IgD-negative memory B cell (primary cell): ENCODE measurements around the gene ADH7. TPM values are rescaled to one million over a fixed set of nuclear protein-coding genes. Genes with fewer than 3 reads are reported as not detected.
"Not testable (repeated sequence)": the region's sequence is repeated elsewhere in the genome, so short reads cannot be mapped to it uniquely, and the experiment has no call there.

Experiments
- H3K27ac Mint-ChIP-seq, 3 donors: one replicate each; pipeline ENCODE4 v1.8.0; 2020 to 2022; ENCODE audit warnings: mild to moderate bottlenecking in 3 of 3, mixed read lengths in 3 of 3, moderate library complexity in 1 of 3
- H3K27me3 Mint-ChIP-seq: one replicate; pipeline ENCODE4 v1.8.0; 2021; ENCODE audit warnings: mixed read lengths
- H3K36me3 Mint-ChIP-seq: one replicate; pipeline ENCODE4 v1.8.0; 2020; ENCODE audit warnings: mild to moderate bottlenecking, mixed read lengths
- H3K4me1 Mint-ChIP-seq, 3 donors: one replicate each; pipeline ENCODE4 v1.8.0; 2020 to 2022; ENCODE audit warnings: mixed read lengths in 3 of 3, mild to moderate bottlenecking in 1 of 3
- H3K4me3 Mint-ChIP-seq, 4 donors: one replicate each; pipeline ENCODE4 v1.8.0; 2020 to 2022; ENCODE audit warnings: mild to moderate bottlenecking in 4 of 4, mixed read lengths in 4 of 4, moderate library complexity in 3 of 4
- H3K9me3 Mint-ChIP-seq, 3 donors: one replicate each; pipeline ENCODE4 v1.8.0; 2020 to 2021; ENCODE audit warnings: mixed read lengths in 3 of 3, mild to moderate bottlenecking in 1 of 3
- polyA plus RNA-seq: library from polyadenylated mRNA; unstranded; fragments of 300-500 nt; fragmentation: Illumina TruSeq; gene quantifications from one replicate; pipeline ENCODE4 v1.2.3, GENCODE V29; 2021

ADH7 gene
- polyA plus RNA-seq, 1 donor from 2014 or later: not detected

GRCh38 chr4:99447079-99447478, 11.9 kb upstream of the ADH7 start:
- Mint-ChIP-seq H3K27ac (no peak overlapping the region), H3K4me1 (peaks cover 0 to 4% (median 0%) of the 10 kb centered on the region in 3 donors), H3K4me3 (no peak overlapping the region), H3K36me3 (no peaks in the 10 kb centered on the region), H3K9me3 (peaks cover 3 to 12% (median 7%) of the 10 kb centered on the region in 3 donors), H3K27me3 (peaks cover 2% of the 10 kb centered on the region)

GRCh38 chr4:99438405-99438780, 3.3 kb upstream of the ADH7 start:
- Mint-ChIP-seq H3K27me3 (no peaks in the 10 kb centered on the region), H3K27ac (no peak overlapping the region), H3K36me3 (no peaks in the 10 kb centered on the region), H3K4me1 (no peaks in the 10 kb centered on the region), H3K9me3 (peaks cover 0 to 3% (median 0%) of the 10 kb centered on the region in 3 donors), H3K4me3 (no peak overlapping the region)

DNA sequence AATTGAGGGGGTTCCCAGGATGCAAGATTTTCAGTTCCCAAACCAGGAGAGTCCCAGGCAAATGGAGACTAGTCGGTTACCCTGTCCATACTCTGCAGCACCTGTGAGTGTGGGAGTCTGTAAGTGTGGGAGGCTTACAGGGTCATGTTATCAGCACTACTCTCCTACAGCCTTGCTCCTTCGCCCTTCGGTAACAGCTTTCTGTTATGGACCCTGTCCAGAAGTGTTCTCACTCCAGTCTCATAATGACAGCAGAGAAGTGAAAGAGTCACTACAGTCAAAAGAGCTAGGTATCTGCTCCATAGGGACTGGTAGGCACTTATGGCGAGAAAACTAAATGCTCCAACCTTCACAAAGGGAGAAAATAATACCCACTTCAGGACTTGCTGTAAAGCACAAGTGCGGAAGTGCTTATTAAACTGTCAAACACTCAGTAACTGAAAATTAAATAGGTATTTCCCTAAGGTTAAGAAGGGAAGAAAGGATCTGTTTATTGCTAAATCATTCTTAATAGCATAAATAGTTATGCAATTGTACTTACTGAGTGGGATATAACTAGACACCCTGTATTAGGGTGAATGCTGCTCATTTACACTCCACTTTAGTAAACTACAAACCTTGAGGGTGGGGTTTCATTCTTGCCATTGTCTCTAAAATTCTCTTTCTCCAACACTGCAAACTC, 2.7 kb upstream of the ADH7 start:
- Mint-ChIP-seq H3K9me3 (peaks cover 0 to 3% (median 0%) of the 10 kb centered on the region in 3 donors), H3K4me1 (no peaks in the 10 kb centered on the region), H3K27me3 (no peaks in the 10 kb centered on the region), H3K4me3 (no peak overlapping the region), H3K36me3 (no peaks in the 10 kb centered on the region), H3K27ac (no peak overlapping the region)

GRCh38 chr4:99436976-99437722, 2.0 kb upstream of the ADH7 start:
- Mint-ChIP-seq H3K27ac (no peak overlapping the region), H3K27me3 (no peaks in the 10 kb centered on the region), H3K4me1 (no peaks in the 10 kb centered on the region), H3K36me3 (no peaks in the 10 kb centered on the region), H3K9me3 (peaks cover 0 to 3% (median 0%) of the 10 kb centered on the region in 3 donors), H3K4me3 (no peak overlapping the region)

DNA sequence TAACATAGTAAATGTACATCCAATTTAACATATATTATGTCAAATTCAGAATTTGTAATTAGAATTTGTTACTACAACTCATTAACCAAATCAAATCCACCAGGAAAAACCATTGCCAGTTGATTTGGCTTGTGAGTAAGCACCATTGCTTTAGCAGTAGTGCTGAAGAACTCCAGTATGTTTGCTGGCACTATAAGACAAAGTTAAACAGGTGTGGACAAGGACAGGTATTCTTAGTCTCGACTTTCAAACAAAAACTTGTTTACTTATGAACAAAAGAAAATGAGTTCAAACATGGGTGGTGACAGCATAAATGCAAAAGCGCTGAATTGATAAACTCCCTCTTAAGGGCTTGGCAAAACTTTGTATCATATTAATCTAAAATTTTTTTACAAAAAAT, 1.3 kb upstream of the ADH7 start:
- H3K4me3 Mint-ChIP-seq: no peak overlapping the region
- H3K27me3 Mint-ChIP-seq: no peaks in the 10 kb centered on the region
- no peaks in the 10 kb centered on the region for H3K36me3 Mint-ChIP-seq
- H3K27ac Mint-ChIP-seq: no peak overlapping the region
- H3K9me3 Mint-ChIP-seq: peaks cover 0 to 2% (median 0%) of the 10 kb centered on the region in 3 donors
- H3K4me1 Mint-ChIP-seq: no peaks in the 10 kb centered on the region

DNA sequence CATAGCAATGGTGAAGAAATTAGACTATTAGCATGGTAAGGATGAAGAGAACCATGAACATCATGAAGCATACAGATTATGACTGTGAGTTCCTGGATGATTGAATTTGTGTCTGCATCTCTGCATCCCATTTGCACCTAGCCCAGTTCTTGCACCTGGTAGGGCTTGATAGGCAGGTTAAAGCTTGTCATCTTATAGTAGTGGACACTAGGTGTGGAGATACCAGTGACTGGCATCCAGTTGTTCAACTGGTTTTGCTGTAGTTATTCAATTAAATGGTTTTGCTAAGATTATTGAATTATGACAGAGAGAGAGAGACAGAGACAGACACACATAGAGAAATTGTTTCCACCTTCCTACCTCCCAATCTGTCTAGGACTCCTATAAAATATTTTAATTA, 5.0 kb downstream of the ADH7 start:
- no peaks in the 10 kb centered on the region for H3K36me3 Mint-ChIP-seq
- H3K27me3 Mint-ChIP-seq: no peaks in the 10 kb centered on the region
- H3K27ac Mint-ChIP-seq: no peak overlapping the region
- H3K4me1 Mint-ChIP-seq: no peaks in the 10 kb centered on the region
- peaks cover 0 to 4% (median 0%) of the 10 kb centered on the region in 3 donors for H3K9me3 Mint-ChIP-seq
- no peak overlapping the region for H3K4me3 Mint-ChIP-seq

- H3K4me1 Mint-ChIP-seq: no peaks in the 10 kb centered on the region
- H3K4me3 Mint-ChIP-seq: no peak overlapping the region
- no peaks in the 10 kb centered on the region for H3K36me3 Mint-ChIP-seq
- H3K27ac Mint-ChIP-seq: no peak overlapping the region
- peaks cover 6% of the 10 kb centered on the region for H3K27me3 Mint-ChIP-seq
- peaks cover 0 to 7% (median 5%) of the 10 kb centered on the region in 3 donors for H3K9me3 Mint-ChIP-seq
These were observed 18.0 kb downstream of the ADH7 start for GRCh38 chr4:99417125-99417524.

DNA sequence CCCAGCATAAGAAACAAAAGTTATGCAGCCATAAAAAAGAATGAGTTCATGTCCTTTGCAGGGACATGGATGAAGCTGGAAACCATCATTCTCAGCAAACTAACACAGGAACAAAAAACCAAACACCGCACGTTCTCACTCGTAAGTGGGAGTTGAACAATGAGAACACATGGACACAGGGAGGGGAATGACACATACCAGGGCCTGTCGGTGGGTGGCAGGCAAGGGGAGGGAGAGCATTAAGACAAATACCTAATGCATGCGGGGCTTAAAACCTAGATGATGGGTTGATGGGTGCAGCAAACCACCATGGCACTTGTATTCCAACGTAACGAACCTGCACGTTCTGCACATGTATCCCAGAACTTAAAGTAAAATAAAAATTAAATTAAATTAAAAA, 19.4 kb downstream of the ADH7 start:
- H3K27me3 Mint-ChIP-seq, H3K36me3 Mint-ChIP-seq, H3K9me3 Mint-ChIP-seq, H3K4me1 Mint-ChIP-seq, H3K27ac Mint-ChIP-seq, H3K4me3 Mint-ChIP-seq: not testable (repeated sequence)

- H3K36me3 Mint-ChIP-seq, H3K4me1 Mint-ChIP-seq, H3K27me3 Mint-ChIP-seq, H3K9me3 Mint-ChIP-seq, H3K4me3 Mint-ChIP-seq, H3K27ac Mint-ChIP-seq: not testable (repeated sequence)
These were observed 20.2 kb downstream of the ADH7 start for GRCh38 chr4:99414902-99415301.

GRCh38 chr4:99414401-99414800, 20.7 kb downstream of the ADH7 start:
- Mint-ChIP-seq H3K9me3 (no peaks in the 10 kb centered on the region), H3K4me3 (no peak overlapping the region), H3K27ac (no peak overlapping the region), H3K4me1 (no peaks in the 10 kb centered on the region), H3K36me3 (no peaks in the 10 kb centered on the region), H3K27me3 (peaks cover 1% of the 10 kb centered on the region)

DNA sequence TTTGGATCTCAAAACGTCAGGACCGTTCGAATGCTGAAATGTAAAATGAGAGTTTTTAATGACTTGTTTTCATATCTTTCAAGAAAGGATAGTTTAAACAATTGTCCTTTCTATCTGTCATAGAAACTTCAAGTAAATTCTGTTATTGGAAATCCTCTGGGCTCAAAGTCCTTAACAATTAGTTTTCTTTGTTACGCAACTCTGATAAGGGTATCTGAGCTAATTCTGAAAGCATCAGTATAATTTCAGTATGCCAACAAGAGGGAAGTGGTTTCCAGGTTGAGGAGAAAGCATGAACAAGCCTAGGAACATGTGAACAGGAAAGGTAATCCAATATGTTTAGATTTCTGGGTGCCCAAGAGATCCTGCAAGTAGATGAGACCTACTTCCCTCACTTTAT, 22.0 kb downstream of the ADH7 start:
- no peaks in the 10 kb centered on the region for H3K36me3 Mint-ChIP-seq
- H3K27ac Mint-ChIP-seq: no peak overlapping the region
- no peaks in the 10 kb centered on the region for H3K9me3 Mint-ChIP-seq
- H3K4me3 Mint-ChIP-seq: no peak overlapping the region
- H3K27me3 Mint-ChIP-seq: no peaks in the 10 kb centered on the region
- H3K4me1 Mint-ChIP-seq: no peaks in the 10 kb centered on the region

DNA sequence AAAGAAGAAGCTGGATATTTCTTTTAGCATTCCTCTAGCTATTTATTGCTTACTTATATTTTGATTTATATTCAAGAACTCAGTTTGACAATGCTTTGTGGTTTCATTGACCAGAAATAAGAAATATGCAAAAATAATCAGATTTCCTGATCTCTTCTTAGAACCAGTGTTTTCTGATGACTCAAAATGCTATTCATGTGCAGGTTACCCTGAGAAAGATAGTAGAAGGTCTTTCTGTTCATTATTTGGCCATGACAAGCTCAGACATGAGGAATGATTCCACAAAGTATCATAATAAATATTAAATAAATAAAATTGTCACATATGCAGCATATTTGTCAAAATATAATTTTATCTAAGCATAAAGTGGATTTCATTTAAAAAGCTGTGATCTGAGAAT, 24.1 kb downstream of the ADH7 start:
- Mint-ChIP-seq H3K36me3 (no peaks in the 10 kb centered on the region), H3K9me3 (no peaks in the 10 kb centered on the region), H3K27me3 (no peaks in the 10 kb centered on the region), H3K4me3 (no peak overlapping the region), H3K4me1 (no peaks in the 10 kb centered on the region), H3K27ac (no peak overlapping the region)

DNA sequence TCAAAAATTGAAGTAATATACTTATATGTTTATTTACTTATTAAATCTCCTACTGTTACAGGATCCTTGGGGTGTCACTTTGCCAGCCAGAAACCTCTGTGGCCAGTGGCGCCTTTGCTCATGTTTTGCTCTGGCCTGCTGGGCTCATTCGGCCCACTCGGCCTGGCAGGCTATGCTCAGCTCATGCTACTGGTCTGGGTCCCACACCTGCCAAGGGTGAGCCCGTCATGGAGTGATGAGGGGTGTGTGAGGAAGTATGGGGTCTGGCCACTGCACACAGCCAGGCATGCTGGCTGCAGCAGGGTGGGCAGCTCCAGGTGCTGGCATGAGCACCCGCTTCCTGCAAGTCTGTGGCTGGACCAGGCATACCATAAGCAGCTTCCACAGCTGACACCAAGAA, 25.1 kb downstream of the ADH7 start:
- peaks cover 0 to 4% (median 0%) of the 10 kb centered on the region in 3 donors for H3K4me1 Mint-ChIP-seq
- H3K27ac Mint-ChIP-seq: no peak overlapping the region
- no peaks in the 10 kb centered on the region for H3K9me3 Mint-ChIP-seq
- no peaks in the 10 kb centered on the region for H3K27me3 Mint-ChIP-seq
- no peaks in the 10 kb centered on the region for H3K36me3 Mint-ChIP-seq
- no peak overlapping the region for H3K4me3 Mint-ChIP-seq

DNA sequence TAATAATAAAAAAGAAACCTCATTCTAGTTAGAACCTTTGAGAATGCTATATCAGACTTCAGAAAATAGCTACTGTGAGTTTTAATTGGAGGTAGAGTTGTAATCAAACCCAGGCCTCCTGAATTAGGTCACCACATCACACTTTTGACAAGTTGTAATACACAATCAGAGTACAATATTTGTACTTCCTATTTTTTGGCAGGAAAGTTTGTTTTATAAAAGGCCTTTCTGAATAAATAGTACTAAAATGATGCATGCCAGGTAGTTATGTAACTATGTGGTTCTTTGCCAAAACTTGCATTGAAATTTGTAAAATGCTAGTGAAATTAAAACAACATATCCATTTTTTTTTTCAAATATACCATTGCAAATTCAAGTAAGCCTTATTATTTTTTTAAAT, 26.8 kb downstream of the ADH7 start:
- H3K27me3 Mint-ChIP-seq: no peaks in the 10 kb centered on the region
- H3K4me1 Mint-ChIP-seq: peaks cover 2 to 6% (median 4%) of the 10 kb centered on the region in 3 donors
- no peak overlapping the region for H3K4me3 Mint-ChIP-seq
- H3K27ac Mint-ChIP-seq: no peak overlapping the region
- H3K9me3 Mint-ChIP-seq: no peaks in the 10 kb centered on the region
- no peaks in the 10 kb centered on the region for H3K36me3 Mint-ChIP-seq

- Mint-ChIP-seq H3K27ac (peak overlapping the region in 1 of 3 donors; percentile 61), H3K27me3 (no peaks in the 10 kb centered on the region), H3K4me1 (peaks cover 2 to 6% (median 4%) of the 10 kb centered on the region in 3 donors), H3K36me3 (no peaks in the 10 kb centered on the region), H3K4me3 (no peak overlapping the region), H3K9me3 (no peaks in the 10 kb centered on the region)
These were observed 29.6 kb downstream of the ADH7 start for GRCh38 chr4:99405433-99406115.
